ENCODE data around the gene ARSB. TPM values are rescaled to one million over a fixed set of nuclear protein-coding genes. Genes with fewer than 3 reads are reported as not detected.
"Not testable (repeated sequence)": the region's sequence is repeated elsewhere in the genome, so short reads cannot be mapped to it uniquely, and the experiment has no call there.

Gene ARSB
- total RNA-seq, 1 donor from 2014 or later = 24.6 TPM

DNA sequence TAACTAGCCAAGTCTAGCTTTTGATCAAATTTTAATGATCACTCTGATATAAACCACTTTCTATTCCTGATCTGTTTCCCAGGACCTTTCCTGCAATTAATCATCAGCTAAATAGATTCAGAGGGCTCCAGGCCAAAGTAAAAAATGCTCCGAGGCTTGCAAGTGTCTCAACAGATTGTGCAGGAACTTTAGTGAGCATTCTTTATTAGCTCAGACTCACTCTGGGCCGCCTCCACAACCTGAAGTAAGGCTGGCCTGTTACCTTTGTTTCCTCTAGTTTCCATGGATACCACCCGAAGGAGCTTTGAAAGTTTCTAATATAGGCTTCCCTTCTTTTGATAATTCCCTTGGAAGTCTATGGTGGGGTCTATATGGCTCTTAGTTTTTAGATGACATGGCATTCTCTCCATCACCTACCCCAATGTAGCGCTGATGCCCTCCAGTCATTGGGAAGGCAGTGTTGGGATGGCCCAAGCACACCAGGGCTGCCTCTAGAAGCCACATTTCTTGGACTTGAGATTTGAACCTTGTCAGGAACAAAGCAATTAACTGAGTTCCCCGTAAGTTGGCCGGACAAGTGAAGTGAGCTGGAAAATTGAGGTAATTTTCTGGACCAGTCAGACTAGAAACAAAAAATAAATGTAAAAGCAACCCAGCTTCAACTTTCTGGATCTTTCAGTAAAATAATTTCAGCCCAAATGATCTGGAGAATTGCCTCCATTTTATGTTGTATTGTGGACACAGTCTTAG lies 238.9 kb downstream of the ARSB start:
- no peak for DNase-seq

DNA sequence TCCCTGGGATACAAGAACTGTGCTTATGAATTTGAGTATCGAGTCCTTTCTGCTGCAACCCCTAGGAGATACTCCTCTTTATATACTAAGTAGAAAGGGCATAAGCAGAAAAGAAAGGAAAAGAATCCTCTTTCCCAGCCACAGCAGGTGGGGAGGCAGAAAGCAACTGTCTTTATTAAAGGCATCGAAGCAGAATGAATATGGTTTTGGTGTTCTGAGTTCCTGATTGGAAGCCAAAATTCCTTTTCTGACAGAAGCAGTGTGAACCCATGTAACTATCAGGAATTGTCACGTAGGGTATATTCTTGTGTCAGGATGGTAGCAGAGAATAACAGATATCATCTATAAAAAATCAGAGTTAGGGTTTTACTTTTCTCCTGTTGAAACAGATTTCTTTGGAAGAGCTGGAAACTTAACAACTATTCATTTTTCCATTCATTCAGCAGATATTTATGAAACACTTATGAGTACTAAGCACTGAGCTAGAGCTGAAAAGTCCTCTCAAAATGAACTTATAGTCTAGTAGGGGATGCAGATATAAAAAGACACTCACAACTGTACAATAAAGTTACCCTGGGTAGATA lies 240.1 kb downstream of the ARSB start:
- no peak for DNase-seq

DNA sequence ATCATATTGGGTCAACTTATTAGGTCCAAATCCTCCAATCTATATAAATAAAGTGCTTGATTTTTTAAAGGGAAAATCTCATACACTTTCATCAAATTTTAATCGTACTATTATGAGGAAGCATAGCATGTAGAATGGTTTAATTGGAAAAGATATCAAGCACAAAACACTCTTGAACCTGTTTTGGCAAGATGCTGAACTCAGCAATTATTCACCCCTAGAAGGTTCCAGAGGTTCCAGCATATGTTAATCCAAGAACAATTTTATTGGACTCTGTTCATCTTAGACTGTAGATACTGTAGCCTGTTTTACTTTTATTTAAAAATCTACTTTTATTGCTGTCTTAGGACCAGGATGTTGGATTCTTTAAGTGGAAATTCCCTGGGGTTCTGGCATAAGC lies 244.1 kb downstream of the ARSB start:
- no peak for DNase-seq

- no peak for DNase-seq
These were observed 246.3 kb downstream of the ARSB start for GRCh38 chr5:78738693-78739300.

- DNase-seq = no peak
These were observed 247.0 kb downstream of the ARSB start for GRCh38 chr5:78738104-78738503.

- no peak for DNase-seq
These were observed 249.2 kb downstream of the ARSB start for GRCh38 chr5:78735834-78736463.

- DNase-seq = no peak
These were observed 250.2 kb downstream of the ARSB start for GRCh38 chr5:78734950-78735349.

GRCh38 chr5:78734094-78734845 lies 250.8 kb downstream of the ARSB start:
- no peak for DNase-seq

DNA sequence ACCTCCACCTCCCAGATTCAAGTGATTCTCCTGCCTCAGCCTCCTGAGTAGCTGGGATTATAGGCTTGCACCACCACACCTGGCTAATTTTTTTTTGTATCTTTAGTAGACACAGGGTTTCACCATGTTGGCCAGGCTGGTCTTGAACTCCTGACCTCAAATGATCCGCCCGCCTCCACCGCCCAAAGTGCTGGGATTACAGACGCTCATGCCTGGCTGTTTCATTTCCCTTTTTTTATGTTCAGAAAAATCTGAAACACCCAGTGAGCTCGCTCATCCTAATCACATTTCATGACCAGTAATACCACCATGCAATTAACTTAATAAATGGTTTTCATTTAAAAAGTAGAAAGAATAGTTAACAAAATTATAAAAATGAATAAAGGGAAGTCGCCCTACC lies 252.4 kb downstream of the ARSB start:
- DNase-seq = not testable (repeated sequence)

DNA sequence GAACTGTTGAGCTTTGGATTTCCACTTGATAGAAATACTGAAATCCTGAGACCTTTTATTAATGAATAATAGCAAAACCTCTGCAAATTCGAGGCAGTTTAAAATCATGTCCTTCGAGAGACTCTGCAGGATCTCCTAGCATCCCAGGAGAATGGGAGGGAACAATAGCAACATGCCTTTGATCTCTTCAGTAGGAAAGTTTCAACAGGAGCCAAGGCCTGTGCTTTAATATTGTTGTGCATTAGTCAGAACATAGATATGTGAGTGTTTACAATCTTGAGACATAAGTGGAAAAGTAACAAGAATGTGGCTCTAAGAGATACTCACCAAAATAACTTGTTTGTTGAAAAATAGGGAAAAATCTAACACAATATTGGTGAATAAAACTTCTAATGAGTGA lies 253.2 kb downstream of the ARSB start:
- DNase-seq = no peak

DNA sequence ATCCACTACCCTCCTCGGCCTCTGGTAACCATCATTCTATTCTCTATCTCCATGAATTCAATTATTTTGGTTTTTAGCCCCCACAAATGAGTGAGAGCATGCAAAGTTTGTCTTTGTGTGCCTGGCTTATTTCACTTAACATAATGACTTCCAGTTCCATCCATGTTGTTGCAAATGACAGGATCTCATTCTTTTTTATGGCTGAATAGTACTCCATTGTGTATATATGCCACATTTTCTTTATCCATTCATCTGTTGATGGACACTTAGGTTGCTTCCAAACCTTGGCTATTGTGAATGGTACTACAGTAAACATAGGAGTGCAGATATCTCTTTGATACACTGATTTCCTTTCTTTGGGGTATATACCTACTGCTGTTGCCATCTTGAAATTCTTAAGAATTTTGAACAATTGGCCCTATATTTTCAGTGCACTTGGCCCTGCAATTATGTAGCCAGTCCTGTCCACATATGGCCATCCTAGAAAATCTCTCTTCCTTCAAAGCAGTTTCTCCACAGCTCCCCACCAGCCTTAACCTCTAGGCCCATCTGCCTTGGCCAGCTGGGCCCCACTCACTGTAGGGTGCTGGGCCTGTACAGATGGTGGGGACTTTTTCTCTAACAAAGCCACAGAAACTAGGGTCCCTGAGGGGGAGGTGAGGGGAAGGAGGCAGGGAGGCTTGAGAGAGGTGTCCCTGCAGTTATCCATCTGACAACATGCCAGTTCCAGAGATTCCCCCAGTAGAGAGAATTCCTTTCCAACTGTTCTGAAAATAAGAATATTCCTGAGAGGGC lies 254.6 kb downstream of the ARSB start:
- DNase-seq = no peak

DNA sequence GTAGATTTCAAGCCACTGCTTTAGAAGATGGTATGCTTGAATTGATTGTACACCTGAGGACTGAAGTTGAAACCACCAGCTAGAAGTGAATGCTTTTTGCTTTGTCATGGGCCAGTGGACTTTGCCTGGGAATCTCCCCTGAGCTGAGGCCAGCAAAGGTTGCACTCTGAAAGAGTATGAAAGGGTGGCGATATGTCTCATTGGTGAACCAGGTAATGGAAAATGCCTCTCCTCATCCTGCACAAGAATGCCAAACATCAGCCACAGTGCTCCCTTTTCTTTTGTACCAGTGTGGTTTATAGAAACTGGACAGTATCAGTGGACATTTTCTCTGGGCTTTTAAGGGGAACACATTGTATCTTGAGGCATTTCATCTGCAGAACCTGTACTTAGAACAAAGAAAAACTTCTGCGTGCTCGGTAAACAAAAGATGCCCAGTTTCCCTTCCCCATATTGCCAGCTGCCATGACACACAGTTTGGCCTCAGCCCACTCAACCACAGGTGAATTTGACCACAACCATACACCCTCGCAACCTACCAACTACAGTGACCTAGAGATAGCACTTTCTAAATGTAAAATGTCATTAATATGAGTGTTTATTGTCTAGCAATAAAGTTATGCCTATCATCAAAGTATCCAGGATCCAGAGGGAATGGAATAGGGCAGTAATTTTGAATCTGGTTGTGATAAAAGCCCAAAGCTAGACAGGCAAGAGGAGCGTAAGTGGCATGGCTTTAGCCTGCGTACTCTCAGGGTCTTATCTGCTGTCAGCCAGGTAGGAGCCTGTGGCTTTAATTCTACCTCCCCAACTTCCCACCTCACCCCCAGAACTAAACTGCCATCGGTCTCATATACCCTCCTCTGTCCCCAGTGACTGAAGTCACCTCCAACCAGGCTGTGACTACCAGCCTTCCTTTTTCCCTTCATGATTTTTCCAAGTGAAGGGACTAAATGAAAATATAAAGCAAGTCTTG lies 257.0 kb downstream of the ARSB start:
- no peak for DNase-seq

Small RNA genes lying within 50 kb of the gene (small RNA-seq; reads per million reads assigned to genes)
- gene AC025755.1 = not detected

Other genes starting within 250 kb of the ARSB start
- gene DMGDH, start 84.4 kb upstream of the ARSB start, total RNA-seq = 1.2 TPM
- gene BHMT2, start 84.5 kb upstream of the ARSB start, total RNA-seq = 0.62 TPM
- gene BHMT, start 126.5 kb upstream of the ARSB start, total RNA-seq = not detected

All from occipital lobe (tissue), 3 donors.